NCI-H446 treated with DMSO at 0.1 percent for 48 hours (cell line): ENCODE data around the gene DNASE1L2.
"Not testable (repeated sequence)": the region's sequence is repeated elsewhere in the genome, so short reads cannot be mapped to it uniquely, and the experiment has no call there.

Source experiments
- DNase-seq: peaks from one replicate; lab custom pipeline; 2025; lab: John Stamatoyannopoulos, UW

The DNASE1L2 gene

GRCh38 chr16:2236337-2237101 lies at the start of gene DNASE1L2:
TSS of gene DNASE1L2 (plus strand) at chr16:2236444. CDS start at chr16:2236817, 373 bp downstream.
- DNase-seq, result no peak

- no peak for DNase-seq
Observed at GRCh38 chr16:2186505-2186904, 49.7 kb upstream of the DNASE1L2 start.

GRCh38 chr16:2187212-2187611 lies 49.0 kb upstream of the DNASE1L2 start:
- no peak for DNase-seq

DNA sequence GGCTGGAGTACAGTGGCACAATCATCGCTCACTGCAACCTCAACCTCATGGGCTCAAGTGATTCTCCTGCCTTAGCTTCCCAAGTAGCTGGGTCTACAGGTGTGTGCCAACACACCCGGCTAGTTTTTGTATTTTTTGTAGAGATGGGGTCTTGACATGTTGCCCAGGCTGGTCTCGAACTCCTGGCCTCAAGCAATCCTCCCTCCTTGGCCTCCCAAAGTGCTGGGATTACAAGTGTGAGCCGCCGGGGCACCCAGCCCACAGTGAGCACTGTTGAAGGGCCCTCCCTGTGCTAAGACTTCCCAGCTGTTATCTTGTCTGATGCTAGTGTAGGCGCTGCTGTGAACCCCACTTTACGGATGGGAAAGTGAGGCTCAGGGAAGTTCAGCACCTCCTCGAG lies 47.8 kb upstream of the DNASE1L2 start:
- DNase-seq, result no peak

DNA sequence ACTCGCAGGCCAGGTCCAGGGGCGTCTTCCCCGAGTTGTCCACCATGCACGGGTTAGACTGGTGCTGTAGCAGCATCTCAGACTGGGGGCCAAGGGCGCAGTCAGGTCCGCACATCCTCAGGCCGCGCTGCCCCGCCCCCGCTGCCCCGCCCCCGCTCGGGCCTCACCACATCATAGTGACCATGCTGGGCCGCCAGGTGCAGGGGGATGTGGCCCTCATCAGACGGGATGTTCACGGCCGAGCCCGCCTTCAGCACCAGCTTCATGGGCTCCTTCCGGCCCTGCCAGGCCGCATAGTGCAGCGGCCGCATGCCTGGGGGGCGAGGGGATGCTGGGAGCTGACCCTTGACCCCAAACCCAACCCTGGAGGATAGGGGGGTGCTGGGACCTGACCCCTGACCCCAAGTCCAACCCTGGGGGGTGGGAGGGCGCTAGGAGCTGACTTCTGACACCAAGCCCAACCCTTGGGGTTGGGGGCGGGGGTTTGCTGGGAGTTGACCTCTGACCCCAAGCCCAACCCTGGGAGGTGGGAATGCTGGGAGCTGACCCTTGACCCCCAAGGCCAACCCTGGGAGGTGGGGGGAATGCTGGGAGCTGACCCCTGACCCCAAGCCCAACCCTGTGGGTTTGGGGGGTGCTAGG lies 46.9 kb upstream of the DNASE1L2 start:
- no peak for DNase-seq

DNA sequence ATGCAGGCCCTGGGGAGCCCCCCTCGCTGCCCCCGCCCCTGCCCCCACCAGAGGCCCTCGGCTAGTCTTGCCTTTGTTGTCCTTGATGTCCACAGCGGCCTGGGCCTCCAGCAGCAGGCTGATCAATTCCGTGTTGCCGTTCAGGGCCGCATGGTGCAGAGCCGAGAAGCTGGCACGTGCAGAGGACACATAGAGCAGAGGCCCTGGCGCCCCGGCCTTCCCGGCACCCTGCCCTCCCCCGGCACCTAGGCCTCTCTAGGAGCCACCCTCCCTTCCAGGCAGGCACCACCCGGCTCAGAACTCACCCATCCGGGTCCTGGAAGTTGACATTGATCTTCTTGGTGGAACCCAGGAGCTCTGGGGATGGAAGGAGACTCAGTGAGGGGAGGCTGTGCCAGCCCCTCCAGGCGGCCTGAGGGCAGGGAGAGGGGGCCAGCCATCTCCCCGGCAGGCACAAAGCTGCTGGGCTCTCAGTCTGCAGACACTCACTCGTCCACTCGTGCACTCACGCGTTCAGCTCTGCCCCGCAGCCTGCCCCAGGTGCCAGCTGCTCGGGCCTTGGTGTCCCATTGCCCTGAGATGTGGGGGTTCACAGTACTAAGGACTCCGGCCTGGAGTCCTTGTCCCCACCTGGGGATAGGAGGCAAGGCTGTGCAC lies 46.1 kb upstream of the DNASE1L2 start:
- DNase-seq, result no peak

DNA sequence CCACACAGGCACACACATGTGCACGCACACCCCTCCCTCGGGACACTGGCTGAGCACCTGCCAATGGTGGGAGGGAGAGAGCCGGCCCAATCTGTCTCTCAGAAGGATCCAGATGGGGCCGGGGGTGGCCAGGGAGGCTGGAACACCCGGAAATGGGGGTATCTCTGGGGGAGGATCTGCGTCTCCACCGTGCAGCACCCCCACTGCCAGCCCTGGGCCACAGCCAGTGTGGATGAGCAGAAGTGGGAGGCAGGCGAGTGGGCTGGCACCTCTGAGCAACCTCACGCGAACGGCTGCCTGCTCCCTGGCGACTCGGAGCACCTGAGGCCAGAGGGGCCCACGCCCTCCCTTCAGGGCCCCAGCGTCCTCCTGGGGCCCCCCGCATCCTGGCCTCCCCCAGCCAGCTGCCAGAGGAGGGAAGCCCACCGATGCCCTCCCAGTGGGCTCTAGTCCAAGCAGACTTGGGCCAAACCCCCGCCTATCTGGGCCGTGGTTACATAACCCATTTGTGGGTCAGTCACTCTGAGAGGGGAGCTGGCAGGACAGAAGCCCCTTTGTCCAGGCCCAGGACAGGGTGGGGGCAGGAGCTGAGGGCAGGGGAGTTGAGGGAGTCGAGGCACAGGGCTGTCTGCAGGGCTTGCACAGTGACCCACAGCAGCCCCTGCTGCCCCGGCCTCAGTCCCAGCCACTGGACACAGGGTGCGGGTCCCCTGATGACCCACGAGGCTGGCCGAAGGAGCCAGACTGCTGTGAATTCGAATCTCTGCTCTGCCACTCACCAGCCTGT lies 45.4 kb upstream of the DNASE1L2 start:
- no peak for DNase-seq

DNA sequence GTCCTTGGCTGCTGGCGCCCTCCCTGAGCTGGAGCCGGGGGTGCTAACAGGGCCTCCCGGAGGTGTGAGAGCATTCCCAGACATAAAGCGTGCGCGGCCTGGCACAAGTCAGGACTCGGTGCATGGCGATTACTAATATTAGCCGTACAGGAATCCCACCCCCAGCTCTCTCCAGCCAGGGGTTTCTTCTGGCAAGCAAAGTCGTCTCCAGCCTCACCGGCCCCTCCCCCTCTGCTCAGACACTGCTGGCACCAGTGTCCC lies 44.9 kb upstream of the DNASE1L2 start:
- no peak for DNase-seq

- no peak for DNase-seq
Observed at GRCh38 chr16:2194166-2194834, 41.9 kb upstream of the DNASE1L2 start.

DNA sequence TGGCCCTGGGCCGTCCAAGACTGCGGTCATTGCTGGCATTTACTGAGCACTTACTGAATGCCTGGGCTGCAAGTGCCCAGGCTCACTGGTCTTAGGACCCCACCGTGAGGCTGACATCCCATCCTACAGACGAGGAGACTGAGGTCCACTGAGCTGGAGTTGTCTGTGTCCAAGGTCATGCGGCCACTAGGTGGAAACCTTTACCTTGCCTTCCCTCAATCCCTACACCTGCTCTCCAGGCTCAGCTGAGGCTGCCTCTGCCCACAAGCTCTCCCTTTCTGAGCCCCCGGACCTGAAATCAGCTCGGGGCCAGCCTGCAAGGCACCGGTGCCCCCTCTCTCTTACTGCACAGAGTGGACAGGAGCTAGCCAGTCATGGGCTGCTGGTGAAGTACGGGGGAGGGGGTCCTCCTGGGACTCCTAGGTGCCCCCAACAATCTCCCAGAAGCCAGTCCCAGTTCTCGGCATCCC lies 41.4 kb upstream of the DNASE1L2 start:
- DNase-seq, result no peak

DNA sequence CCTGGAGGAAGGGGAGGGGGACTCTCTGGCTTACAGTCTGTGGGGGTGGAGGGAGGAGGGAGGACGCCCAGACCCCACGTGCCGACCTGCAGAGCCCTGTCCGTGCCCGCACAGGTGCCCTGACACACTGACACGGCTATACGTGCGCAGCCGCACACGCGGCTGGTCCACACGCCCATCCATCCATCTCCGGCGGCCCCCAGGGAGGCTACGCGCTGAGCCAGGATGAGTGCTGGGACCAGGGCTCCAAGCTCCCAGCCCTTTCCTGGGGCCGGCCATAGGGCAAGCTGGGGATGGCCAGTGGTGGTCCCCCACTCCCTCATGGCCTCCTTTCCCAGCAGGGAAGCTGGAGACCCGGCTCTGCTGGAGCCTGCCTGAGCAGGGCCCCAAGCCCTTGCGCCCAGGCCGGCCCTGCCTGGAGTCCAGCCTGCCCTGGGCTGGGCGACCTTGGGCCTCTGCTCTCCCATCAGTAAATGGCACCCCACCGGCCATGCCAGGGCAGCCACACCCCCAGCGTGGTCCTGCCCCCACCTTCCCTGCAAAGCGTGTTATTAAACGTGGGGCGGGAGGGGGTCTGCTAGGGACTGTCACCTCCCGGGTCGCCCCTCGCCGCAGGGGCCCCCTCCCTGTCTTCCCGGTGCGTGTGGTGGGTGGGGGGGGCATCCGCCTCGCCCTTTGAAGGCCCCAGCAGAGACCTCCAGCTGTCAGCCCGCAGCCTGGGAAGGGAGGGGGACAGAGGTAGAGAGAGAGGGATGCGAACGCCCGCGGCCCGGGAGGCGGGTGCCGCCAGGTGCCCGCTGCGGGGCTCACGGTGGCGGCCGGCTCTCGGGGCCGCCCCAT lies 40.7 kb upstream of the DNASE1L2 start:
- DNase-seq, result no peak

DNA sequence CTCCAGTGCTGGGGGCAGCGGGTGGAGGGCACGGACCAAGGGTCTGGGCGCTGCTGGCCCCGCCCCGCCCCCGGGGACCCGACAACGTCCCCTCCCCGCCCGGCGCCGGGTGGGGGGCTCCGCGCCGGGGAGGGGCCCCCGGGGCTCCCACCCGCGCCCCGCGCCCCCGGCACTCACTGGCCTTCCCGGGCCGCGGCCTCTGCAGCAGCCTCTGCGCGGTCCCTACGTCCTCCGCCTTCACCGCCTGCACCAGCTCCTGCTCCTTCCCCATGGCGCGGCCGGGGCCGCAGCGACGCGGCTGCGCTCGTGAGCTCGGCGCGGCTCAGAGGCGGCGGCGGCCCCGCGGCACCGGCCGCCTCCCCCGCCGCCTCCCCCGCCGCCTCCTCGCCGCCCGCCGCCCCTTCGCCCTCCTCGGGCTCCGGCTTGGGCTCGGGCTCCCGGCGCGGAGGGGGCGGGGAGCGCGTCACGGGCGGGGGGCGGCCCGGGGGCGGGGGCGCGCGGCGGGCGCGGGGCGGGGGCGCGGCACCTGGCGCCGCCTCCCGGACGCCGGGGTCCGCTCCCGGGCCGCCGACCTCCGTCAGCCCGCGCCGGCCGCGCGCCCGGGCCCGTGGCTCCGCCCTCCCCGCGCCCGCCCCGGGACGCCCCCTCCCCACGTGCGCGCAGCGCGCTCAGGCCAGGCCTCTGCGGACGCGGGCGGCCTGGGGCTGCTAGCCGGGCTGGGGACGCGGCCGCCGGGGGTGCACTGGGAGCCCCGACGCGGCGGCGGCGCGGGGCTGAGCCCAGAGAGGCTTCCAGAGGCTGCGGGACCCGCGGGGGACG lies 39.9 kb upstream of the DNASE1L2 start, which contains the start of gene CASKIN1:
Gene CASKIN1, minus strand, starts transcription at position 444 of the 819 bp plus-strand sequence. Its CDS starts 173 bp downstream, at position 271.
- DNase-seq, result no peak

DNA sequence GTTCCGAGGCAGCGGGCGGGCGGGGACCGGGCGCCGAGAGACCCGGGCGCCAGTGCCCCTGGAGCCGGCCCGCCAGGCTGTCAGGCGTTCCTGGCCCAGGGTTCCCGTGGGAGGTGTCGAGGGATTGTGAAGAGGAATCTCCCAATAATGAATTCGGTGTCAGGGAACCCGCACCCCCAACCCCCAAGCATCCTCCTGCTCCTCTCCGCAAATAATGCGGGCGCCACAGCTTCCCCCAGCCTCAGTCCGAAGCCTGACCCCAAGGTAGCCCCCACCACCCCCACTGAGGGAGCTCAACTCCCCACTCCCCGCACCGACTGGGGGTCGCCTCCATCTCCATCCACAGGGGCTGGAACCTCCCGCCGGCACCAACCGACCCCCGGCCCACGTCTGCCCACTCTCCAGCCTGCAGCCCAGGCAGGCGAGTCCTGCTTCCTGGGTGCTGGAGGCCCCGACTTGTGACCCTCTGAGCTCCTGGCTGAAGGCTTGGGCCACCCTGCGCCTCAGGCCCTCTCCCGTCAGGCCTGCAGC lies 39.2 kb upstream of the DNASE1L2 start:
- no peak for DNase-seq

GRCh38 chr16:2197765-2198164 lies 38.5 kb upstream of the DNASE1L2 start:
- no peak for DNase-seq

GRCh38 chr16:2198283-2198682 lies 38.0 kb upstream of the DNASE1L2 start:
- no peak for DNase-seq

- no peak for DNase-seq
Observed at GRCh38 chr16:2199095-2199494, 37.1 kb upstream of the DNASE1L2 start.

GRCh38 chr16:2199621-2200139 lies 36.6 kb upstream of the DNASE1L2 start:
- DNase-seq, result no peak

DNA sequence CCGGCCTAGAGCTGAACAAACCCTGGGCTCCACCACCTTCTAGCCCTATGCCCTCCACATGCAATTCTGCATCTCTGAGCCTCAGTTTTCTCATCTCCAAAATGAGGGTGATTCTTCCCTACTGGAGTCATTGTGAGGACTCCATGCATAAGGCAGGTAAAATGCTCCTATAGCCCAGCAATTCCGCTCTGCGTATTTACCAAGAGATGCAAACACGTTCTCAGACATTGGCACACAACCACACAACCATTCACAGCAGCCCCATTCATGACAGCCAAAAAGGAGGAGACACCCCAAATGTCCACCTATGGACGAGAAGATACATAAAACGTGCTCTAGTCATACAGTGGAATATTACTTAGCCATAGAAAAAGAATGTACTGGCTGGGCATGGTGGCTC lies 35.9 kb upstream of the DNASE1L2 start:
- DNase-seq, result no peak

DNA sequence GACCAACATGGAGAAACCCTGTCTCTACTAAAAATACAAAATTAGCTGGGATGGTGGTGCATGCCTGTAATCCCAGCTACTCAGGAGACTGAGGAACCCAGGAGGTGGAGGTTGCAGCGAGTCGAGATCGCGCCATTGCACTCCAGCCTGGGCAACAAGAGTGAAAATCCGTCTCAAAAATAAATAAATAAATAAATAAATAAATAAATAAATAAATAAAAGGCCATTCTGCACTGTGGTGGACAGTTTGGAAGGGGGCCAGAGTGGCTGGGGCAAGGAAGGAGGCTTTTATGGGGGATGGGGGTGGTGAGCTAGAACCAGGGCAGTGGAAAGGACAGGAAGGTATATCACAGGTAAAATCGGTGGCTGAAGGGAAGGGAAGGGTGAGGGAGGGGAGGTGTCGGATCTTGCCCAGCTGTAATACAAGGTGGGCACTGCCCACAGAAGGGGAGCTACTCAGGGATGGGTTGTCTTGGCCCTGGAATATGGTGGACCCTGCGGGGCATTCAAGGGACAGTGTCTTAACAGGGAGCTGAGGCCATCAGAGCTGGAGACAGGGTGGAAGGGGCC lies 33.0 kb upstream of the DNASE1L2 start:
- not testable (repeated sequence) for DNase-seq
